ENCODE measurements around the gene TAL1.
"Not testable (repeated sequence)": the region's sequence is repeated elsewhere in the genome, so short reads cannot be mapped to it uniquely, and the experiment has no call there.

The TAL1 gene

GRCh38 chr1:47232187-47232874 is at the start of gene TAL1:
Gene TAL1, minus strand, starts transcription at chr1:47232225. Its CDS starts 6,337 bp downstream, at chr1:47225888.
- no peak for DNase-seq

DNA sequence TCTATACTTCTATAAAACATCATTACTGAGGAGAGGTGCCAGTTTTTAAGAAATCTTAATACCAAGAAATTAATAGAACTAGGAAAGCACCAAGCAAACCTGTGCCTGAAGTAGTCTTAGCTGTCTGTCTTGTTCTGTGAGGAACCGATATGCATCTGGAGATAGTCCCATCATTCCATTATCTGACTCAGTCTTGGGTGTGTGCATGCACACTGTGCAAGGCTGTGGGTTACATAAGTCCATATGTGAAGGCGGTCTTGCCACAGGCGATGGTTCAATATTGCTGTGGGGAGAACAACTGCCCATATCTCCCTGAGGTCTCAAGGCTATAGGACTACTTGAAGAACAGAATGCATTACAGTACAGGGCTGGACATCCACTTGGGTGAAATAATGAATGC is 48.1 kb upstream of the TAL1 start:
- no peak for DNase-seq

GRCh38 chr1:47276850-47277249 is 44.8 kb upstream of the TAL1 start:
- no peak for DNase-seq

DNA sequence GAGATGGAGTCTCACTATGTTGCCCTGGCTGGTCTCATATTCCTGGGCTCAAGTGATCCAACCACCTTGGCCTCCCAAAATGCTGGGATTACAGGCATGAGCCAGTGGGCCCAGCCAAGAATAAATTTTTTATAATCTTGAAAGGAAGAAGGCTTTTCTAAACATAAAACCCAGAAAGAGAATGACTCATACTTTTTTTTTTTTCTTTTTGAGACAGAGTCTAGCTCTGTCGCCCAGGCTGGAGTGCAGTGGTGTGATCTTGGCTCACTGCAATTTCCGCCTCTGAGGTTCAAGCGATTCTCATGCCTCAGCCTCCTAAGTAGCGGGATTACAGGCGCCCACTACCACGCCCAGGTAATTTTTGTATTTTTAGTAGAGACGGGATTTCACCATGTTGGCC is 43.8 kb upstream of the TAL1 start:
- not testable (repeated sequence) for DNase-seq

- not testable (repeated sequence) for DNase-seq
Observed at GRCh38 chr1:47265529-47265928, 33.5 kb upstream of the TAL1 start.

- peak; percentile 28 for DNase-seq
Observed at GRCh38 chr1:47262787-47263413, 30.9 kb upstream of the TAL1 start.

DNA sequence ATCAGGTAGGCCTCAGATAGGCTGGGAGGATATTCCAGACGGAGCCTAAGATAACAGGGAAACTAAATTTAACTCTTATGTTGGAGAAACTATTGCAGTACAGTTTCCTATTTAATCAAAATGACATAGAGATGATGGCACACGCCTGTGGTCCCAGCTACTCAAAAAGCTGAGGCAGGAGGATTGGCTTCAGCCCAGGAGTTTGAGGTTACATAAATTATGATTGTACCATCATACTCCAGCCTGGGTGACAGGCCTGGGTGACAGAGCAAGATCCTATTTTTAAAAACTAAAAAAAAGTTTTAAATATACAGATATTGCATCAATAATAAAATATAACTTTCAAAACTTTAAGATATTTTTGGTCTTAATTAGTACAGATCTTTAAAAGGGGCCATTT is 25.2 kb upstream of the TAL1 start:
- no peak for DNase-seq

GRCh38 chr1:47252795-47253194 is 20.8 kb upstream of the TAL1 start:
- no peak for DNase-seq

- DNase-seq: no peak
Observed at GRCh38 chr1:47252369-47252768, 20.3 kb upstream of the TAL1 start.

DNA sequence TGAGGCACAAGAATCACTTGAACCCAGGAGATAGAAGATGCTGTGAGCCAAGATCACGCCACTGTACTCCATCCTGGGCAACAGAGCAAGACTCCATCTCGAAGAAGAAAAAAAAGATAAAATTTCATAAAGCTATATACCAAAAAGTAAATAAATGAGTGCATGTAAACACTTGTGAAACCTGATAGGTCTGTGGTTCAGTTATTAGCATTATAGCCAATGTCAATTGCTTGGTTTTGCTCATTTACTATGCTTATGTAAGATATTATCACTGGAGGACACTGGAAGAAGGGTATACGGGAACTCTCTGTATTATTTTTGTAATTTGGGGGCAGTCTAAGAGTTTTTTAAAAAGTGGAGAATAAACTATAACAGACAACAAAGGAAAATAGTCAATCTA is 17.7 kb upstream of the TAL1 start:
- DNase-seq: no peak

DNA sequence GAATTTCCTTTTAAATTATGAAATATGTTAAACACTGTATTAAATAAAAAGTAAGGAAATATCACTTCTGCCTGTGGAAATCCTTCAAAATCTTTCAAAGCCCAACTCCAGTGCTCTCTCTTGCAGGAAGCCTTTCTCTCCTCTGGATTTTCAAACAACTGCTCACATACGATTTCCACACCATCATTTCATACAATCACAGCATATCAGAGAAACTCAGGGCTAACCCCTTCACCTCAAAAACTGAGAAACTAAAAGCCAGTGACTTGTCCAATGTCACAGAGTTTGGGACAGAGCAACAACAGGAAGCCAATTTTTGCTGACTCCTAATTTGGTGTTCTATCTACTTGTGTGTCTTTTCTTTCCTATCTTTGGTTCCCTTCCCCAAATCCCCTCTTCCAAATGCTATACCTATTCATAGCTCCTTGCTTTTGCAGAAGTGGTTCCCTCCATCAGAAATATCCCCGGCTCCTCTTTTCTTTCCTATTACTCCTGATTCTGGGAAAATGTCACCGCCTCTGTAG is 12.4 kb upstream of the TAL1 start:
- DNase-seq: no peak

- DNase-seq: no peak
Observed at GRCh38 chr1:47243910-47244309, 11.9 kb upstream of the TAL1 start.

DNA sequence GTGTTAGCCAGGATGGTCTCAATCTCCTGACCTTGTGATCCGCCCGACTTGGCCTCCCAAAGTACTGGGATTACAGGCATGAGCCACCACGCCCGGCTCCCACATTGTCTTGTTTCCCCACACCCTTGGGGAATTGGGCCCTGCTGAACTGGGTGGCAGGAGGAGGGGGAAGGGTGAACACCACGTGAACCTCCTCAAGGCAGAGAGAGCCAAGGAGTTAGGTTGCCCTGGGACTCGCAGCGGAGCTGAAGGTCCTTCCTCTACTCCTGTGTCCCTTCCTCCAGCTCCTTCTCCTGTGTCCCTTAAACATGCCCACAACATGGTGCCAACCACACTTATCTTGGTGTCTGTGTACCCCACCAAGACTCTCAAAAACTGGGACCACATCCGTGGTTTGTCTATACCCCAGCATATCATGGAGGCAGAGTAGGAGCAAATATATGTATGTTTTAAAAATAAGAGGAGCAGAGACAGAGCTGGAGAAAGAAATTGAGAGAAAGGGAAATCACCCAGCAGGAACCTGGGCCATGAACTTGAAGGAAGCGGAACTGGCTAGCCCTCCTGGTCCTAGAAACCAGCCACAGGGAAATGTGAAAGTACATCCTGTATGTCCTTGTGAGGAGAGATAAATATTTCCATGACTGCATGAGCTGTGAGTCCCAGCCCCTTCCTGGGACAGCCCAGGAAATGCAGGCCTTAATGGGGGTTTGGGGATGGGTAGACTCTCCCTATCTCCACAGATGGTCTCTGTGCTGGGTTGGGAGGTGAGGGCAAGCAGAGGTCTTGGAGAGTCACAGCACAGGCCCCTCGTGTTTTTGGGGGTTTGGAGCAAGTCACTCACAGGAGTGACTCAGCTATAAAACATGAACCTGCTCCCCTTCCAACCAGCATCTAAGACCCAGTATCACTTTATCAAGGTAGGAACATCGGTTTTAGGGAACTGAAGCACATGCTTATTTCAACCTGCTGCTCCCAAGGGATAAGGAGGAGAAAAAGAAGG is 9.4 kb upstream of the TAL1 start:
- DNase-seq: no peak

DNA sequence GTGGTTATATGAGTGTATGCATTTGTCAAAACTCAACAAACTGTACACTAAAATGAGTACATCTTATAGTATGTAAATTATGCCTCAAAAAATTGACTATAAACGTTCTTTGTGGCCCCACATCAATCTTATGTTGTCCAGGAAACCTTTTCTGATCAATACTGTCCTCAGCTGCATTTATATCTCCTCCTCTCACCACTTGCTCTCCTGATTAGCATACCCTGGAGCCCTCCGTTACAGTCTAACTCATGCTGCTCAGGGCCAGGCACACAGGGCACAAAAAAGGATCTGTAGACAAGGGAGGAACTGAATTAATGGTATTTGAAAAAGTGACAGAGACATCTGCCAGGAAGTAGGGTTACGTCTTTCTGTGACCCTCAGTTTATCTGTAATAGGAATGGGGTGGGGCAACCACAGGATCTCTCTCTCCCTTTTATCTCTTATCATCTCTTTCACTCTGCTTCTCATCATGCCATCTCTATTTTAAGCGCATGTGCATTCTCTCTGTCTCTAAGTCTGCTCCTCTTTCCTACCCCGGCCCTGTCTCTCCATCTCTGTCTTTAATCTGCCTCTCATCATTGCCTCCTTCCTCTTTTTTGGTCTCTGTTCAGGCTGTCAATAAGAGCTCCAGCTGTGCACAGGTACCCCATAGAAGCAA is 7.0 kb upstream of the TAL1 start:
- no peak for DNase-seq

DNA sequence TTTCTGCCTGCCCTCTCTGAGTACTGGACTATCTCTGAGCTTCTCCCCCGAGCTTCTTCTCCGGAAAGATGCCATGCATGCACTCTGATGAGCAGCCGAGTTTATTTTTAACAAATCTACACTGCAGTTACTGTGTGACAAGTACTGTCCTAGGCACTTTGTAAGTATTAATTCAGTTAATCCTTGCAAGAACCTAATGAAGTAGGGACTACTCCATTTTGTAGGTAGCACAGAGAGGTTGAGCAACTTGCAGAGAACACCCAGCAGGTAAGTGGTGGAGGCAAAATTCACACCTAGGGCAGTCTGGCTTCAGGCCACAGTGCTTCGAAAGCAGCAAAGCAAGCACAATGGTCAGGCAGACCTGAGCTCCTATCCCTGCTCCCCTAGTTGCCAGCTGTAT is 3.8 kb upstream of the TAL1 start:
- DNase-seq: no peak

DNA sequence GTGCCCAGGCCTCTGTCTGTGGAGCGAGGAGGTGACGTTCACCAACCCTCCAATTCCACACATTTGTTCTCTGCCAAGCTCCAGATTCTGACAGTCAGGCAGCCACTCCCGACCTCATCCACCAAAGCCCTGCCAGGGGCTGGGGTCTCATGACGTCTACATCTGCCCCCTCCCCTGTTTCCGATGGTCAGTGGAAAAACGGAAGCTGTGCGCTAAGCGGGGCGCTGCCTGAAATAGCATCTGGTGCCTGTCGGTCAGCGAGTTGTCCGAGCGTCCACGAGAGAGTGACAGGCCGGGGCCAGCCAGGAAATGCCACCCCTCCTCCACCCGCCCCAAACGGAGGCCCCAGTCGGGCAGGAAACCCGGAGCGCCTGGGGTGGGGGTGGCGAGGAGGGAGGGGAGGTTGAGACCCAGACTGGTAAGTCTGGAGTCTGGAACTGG is 3.2 kb upstream of the TAL1 start:
- DNase-seq: no peak

GRCh38 chr1:47233186-47233585 is 1.2 kb upstream of the TAL1 start:
- no peak for DNase-seq

GRCh38 chr1:47231301-47232186 is 481 bp downstream of the TAL1 start:
- no peak for DNase-seq

DNA sequence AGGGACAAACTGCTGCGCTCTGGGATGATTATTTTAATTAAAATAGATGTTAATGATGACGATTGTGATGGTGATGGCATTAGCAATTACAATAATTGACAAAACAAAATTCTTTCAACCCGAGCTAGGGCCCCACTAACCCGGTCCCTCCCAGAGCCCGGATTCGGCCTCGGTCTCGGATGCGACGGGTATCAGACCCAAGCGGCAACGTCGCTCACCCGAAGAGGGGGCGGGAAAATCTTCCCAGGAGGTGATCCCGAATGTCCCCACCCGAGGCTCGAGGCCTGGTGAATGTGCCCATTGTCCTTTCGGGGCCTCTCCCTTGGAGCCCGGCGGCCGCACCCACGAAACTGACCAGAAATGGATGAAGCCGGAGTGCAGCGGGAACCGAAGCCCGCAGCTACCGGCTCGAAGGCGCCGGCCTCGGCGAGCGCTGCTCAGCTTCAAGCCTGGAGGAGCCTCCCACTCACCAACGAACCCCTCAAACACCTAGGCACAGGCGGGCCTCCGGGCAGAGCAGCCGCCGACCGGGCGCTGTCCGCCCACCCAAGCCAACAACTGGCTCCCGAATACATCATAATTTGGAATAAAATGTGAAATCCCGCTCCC is 1.2 kb downstream of the TAL1 start:
- DNase-seq: no peak

- DNase-seq: no peak
Observed at GRCh38 chr1:47229886-47230691, 1.9 kb downstream of the TAL1 start.
